Thoracic aorta (tissue), 2 donors: ENCODE data around the gene FGD4. TPM values are rescaled to one million over a fixed set of nuclear protein-coding genes. Genes with fewer than 3 reads are reported as not detected.

ENCODE experiments used
- ATAC-seq: fragments of 150-250 bp; one replicate; pipeline ENCODE4 v1.8.0; 2017; ENCODE audit warnings: low read depth; ENCODE audit not compliant: insufficient number of reproducible peaks, low FRiP score
- DNase-seq: peaks from one replicate; pipeline ENCODE4 v3.0.0-alpha.2; 2020; ENCODE audit warnings: low spot score
- H3K27ac ChIP-seq, 2 donors: fragments of 200-600 bp; sonication (generic); 1 replicate in 1 of 2; 2 replicates in 1 of 2; pipeline ENCODE4 v1.5.1; 2016; ENCODE audit warnings: mild to moderate bottlenecking in 2 of 2, moderate library complexity in 2 of 2
- H3K27me3 ChIP-seq: fragments of 200-600 bp; sonication (generic); replicated peaks from 2 replicates; pipeline ENCODE4 v1.6.0; 2016; ENCODE audit warnings: mild to moderate bottlenecking; ENCODE audit not compliant: insufficient read depth
- H3K36me3 ChIP-seq: fragments of 200-600 bp; sonication (generic); one replicate; pipeline ENCODE4 v1.5.1; 2016
- H3K4me1 ChIP-seq, 2 donors: fragments of 200-600 bp; sonication (generic); 1 replicate in 1 of 2; 2 replicates in 1 of 2; pipeline versions ENCODE4 v1.5.1 to v1.6.0; 2016; ENCODE audit warnings: low read depth in 2 of 2, mild to moderate bottlenecking in 1 of 2; ENCODE audit not compliant: control insufficient read depth in 1 of 2
- H3K4me3 ChIP-seq: fragments of 200-600 bp; sonication (generic); 2 replicates; pipeline ENCODE4 v1.5.1; 2016; ENCODE audit warnings: mild to moderate bottlenecking
- H3K9me3 ChIP-seq: fragments of 200-600 bp; sonication (generic); 2 replicates; pipeline ENCODE4 v1.5.1; 2016
- total RNA-seq, 2 donors: library from RNA; depleted of rRNA; stranded (reverse); fragments of >200 nt; gene quantifications; one replicate each; pipeline versions ENCODE4 v1.1.0 to v1.2.3, GENCODE V29; 2016
- TF ChIP-seq, protein P1 (sequence below): fragments of 200-600 bp; sonication (generic); IDR thresholded peaks from one replicate; pipeline ENCODE4 v1.5.1; 2019; ENCODE audit warnings: antibody characterized with exemption

FGD4 gene
- total RNA-seq, 2 donors from 2014 or later: 52.7 to 61.6 TPM

DNA sequence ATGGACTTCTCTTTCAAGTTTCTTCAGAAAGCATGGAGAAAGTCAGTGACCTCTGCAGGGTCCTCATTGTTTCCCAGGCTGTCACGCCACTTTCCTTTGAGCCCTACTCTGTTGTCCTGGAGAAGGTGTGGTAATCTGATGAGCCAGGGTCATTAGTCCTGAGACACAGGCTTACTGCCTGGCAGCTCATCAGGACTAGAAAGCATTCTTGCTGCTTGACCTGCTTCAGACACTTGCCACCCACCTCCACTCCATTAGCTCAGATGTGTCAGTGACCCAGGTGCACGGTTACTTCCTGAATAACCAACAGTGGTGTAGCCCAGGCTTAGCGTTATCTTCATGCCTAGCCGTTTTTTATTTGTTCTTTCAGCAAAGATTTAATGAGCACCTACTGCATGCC lies 93.9 kb downstream of the FGD4 start:
- Histone ChIP-seq H3K4me3 (no peak overlapping the region), H3K36me3 (no peaks in the 10 kb centered on the region), H3K4me1 (peaks cover 19 to 21% of the 10 kb centered on the region in 2 donors), H3K27me3 (no peaks in the 10 kb centered on the region), H3K27ac (no peak overlapping the region), H3K9me3 (no peaks in the 10 kb centered on the region)
- TF ChIP-seq, protein P1, sequence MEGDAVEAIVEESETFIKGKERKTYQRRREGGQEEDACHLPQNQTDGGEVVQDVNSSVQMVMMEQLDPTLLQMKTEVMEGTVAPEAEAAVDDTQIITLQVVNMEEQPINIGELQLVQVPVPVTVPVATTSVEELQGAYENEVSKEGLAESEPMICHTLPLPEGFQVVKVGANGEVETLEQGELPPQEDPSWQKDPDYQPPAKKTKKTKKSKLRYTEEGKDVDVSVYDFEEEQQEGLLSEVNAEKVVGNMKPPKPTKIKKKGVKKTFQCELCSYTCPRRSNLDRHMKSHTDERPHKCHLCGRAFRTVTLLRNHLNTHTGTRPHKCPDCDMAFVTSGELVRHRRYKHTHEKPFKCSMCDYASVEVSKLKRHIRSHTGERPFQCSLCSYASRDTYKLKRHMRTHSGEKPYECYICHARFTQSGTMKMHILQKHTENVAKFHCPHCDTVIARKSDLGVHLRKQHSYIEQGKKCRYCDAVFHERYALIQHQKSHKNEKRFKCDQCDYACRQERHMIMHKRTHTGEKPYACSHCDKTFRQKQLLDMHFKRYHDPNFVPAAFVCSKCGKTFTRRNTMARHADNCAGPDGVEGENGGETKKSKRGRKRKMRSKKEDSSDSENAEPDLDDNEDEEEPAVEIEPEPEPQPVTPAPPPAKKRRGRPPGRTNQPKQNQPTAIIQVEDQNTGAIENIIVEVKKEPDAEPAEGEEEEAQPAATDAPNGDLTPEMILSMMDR: no peak
- DNase-seq: no peak
- no peak for ATAC-seq

DNA sequence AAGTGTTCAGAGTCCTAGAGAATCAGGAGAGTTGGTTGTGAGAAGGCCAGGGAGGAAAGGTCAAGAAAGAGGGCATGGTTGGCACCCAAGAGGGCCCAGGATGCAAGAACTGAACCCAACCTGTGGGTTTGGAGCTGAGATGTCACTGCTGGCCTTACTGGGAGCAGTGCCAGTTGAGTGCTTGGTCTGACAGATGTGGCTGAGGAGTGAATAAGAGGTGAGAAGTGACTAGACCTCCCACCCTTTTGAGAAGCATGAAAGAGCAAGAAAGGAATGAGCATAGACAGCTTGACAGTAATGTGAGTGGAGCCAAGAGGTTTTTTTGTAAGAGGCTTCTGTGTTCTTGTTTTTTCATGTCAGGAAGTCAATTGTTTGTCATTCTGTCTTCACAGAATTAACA lies 95.3 kb downstream of the FGD4 start:
- Histone ChIP-seq H3K27ac (no peak overlapping the region), H3K9me3 (no peaks in the 10 kb centered on the region), H3K4me3 (no peak overlapping the region), H3K36me3 (no peaks in the 10 kb centered on the region), H3K4me1 (peaks cover 19 to 25% of the 10 kb centered on the region in 2 donors), H3K27me3 (no peaks in the 10 kb centered on the region)
- DNase-seq (no peak), ATAC-seq (no peak)
- TF ChIP-seq, protein P1: no peak

DNA sequence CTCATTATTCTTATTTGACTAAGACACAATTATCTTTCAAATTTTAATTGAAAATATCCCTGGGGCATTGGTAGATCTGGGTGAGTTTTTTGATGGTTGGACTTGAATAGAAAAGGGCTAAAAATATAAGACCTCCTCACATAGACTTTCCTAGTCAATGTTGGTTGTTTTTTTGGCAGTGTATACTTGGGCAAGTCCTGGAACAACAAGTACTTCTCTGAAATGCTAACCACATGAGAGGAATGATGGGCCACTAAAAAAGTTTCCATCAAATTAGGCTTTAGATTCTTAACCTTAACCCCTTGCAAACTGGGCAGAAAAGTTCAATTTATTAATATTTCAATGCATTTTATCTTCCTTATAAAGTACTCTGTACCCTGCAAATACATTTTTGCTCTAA lies 97.6 kb downstream of the FGD4 start:
- H3K36me3 ChIP-seq: no peaks in the 10 kb centered on the region
- DNase-seq (no peak), ATAC-seq (no peak)
- no peak overlapping the region for H3K27ac ChIP-seq
- H3K4me3 ChIP-seq: no peak overlapping the region
- no peaks in the 10 kb centered on the region for H3K9me3 ChIP-seq
- peaks cover 23 to 29% of the 10 kb centered on the region in 2 donors for H3K4me1 ChIP-seq
- TF ChIP-seq, protein P1: no peak
- no peaks in the 10 kb centered on the region for H3K27me3 ChIP-seq

DNA sequence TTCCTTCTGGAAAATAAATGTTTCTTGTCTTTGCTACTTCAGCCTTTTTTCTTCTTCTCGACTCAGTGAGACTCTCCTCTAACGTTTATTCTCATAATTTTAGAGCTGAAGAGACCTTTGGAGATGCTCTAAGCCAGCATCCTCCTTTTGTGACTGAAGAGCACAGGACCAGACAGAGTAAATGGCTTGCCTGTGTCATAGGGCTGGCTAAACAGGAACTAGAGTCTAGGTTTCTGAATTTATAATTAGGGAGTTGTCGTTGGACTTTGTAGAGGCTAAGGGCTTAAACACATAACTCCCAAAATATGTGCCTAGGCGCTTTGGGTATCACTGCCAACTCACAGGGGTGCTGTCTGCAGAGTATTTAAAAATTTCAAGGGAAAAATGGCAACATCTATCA lies 98.5 kb downstream of the FGD4 start:
- ATAC-seq (no peak), DNase-seq (no peak)
- peak overlapping the region; percentile 18 for H3K4me3 ChIP-seq
- no peaks in the 10 kb centered on the region for H3K36me3 ChIP-seq
- H3K27ac ChIP-seq: no peak overlapping the region
- TF ChIP-seq, protein P1: no peak
- H3K4me1 ChIP-seq: peaks cover 31 to 38% of the 10 kb centered on the region in 2 donors
- H3K9me3 ChIP-seq: no peaks in the 10 kb centered on the region
- H3K27me3 ChIP-seq: no peaks in the 10 kb centered on the region

DNA sequence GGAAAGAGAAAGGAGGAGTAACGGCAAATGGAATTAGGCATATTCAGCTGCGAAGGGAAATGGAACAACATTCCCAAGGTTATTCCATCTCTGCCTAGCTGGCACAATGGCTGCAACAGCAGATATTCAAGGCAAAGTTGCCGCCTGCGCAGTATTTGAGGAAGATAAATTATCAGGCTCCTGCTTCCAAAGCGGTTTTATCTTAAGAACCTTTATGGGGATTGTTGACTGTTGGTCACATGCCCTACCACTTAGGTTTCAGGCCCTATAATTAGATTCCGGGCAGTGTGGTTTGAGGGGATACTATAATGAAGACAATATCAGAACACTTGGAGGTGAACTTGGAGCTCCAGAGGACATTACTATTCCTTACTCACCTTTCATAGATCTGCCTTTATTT lies 99.7 kb downstream of the FGD4 start:
- TF ChIP-seq, protein P1: no peak
- Histone ChIP-seq H3K27me3 (no peaks in the 10 kb centered on the region), H3K36me3 (no peaks in the 10 kb centered on the region), H3K4me3 (no peak overlapping the region), H3K27ac (no peak overlapping the region), H3K9me3 (no peaks in the 10 kb centered on the region), H3K4me1 (peaks cover 38 to 47% of the 10 kb centered on the region in 2 donors)
- DNase-seq (no peak), ATAC-seq (no peak)
